Epithelial cell of prostate (primary cell): Measurements from ENCODE around the gene SPTLC3.

Experiments used
- DNase-seq: peaks from one replicate; pipeline ENCODE4 v3.0.0-alpha.2; 2011; ENCODE audit warnings: low read depth, low spot score
- H3K27ac ChIP-seq: fragments of 450-650 bp; 2 replicates; pipeline ENCODE4 v1.5.1; 2017; ENCODE audit warnings: mild to moderate bottlenecking

The SPTLC3 gene

GRCh38 chr20:12984069-12984765, 24.6 kb upstream of the SPTLC3 start:
- peak overlapping the region; percentile 70 for H3K27ac ChIP-seq
- DNase-seq: no peak

GRCh38 chr20:12984863-12985262, 23.9 kb upstream of the SPTLC3 start:
- peak; percentile 43 for DNase-seq

GRCh38 chr20:12987261-12987660, 21.5 kb upstream of the SPTLC3 start:
- no peak for DNase-seq

More at GRCh38 chr20:12984863-12985262, 23.9 kb upstream of the SPTLC3 start:
- peak overlapping the region; percentile 70 for H3K27ac ChIP-seq

GRCh38 chr20:12989586-12990115, 19.1 kb upstream of the SPTLC3 start:
- DNase-seq: no peak
- H3K27ac ChIP-seq: no peak overlapping the region

More at GRCh38 chr20:12987261-12987660, 21.5 kb upstream of the SPTLC3 start:
- H3K27ac ChIP-seq: no peak overlapping the region

- no peak for DNase-seq
- no peak overlapping the region for H3K27ac ChIP-seq
Observed at GRCh38 chr20:12997128-12997655, 11.6 kb upstream of the SPTLC3 start.

GRCh38 chr20:12998046-12998445, 10.7 kb upstream of the SPTLC3 start:
- no peak for DNase-seq
- H3K27ac ChIP-seq: no peak overlapping the region

GRCh38 chr20:12999201-12999600, 9.6 kb upstream of the SPTLC3 start:
- DNase-seq: no peak
- H3K27ac ChIP-seq: no peak overlapping the region

- DNase-seq: no peak
- H3K27ac ChIP-seq: no peak overlapping the region
Observed at GRCh38 chr20:13002251-13002650, 6.5 kb upstream of the SPTLC3 start.

GRCh38 chr20:13006825-13007224, 1.9 kb upstream of the SPTLC3 start:
- H3K27ac ChIP-seq: peak overlapping the region; percentile 35
- no peak for DNase-seq

- peak overlapping the region; percentile 35 for H3K27ac ChIP-seq
- DNase-seq: no peak
Observed at GRCh38 chr20:13007596-13007995, 1.2 kb upstream of the SPTLC3 start.

GRCh38 chr20:13009682-13010406, 1.1 kb downstream of the SPTLC3 start:
- peak overlapping the region; percentile 63 for H3K27ac ChIP-seq
- peak; percentile 69 for DNase-seq

- DNase-seq: no peak
- no peak overlapping the region for H3K27ac ChIP-seq
Observed at GRCh38 chr20:13012886-13013285, 4.1 kb downstream of the SPTLC3 start.

- H3K27ac ChIP-seq: no peak overlapping the region
- no peak for DNase-seq
Observed at GRCh38 chr20:13013411-13013810, 4.6 kb downstream of the SPTLC3 start.

- DNase-seq: no peak
- H3K27ac ChIP-seq: no peak overlapping the region
Observed at GRCh38 chr20:13017235-13017634, 8.5 kb downstream of the SPTLC3 start.

GRCh38 chr20:13017883-13018535, 9.2 kb downstream of the SPTLC3 start:
- DNase-seq: no peak
- H3K27ac ChIP-seq: no peak overlapping the region

GRCh38 chr20:13021205-13021970, 12.6 kb downstream of the SPTLC3 start:
- no peak for DNase-seq
- H3K27ac ChIP-seq: no peak overlapping the region

- H3K27ac ChIP-seq: no peak overlapping the region
- no peak for DNase-seq
Observed at GRCh38 chr20:13022401-13023155, 13.8 kb downstream of the SPTLC3 start.

- DNase-seq: no peak
- no peak overlapping the region for H3K27ac ChIP-seq
Observed at GRCh38 chr20:13024596-13024995, 15.8 kb downstream of the SPTLC3 start.

GRCh38 chr20:13025181-13025580, 16.4 kb downstream of the SPTLC3 start:
- DNase-seq: no peak

More at GRCh38 chr20:13025181-13025580, 16.4 kb downstream of the SPTLC3 start:
- no peak overlapping the region for H3K27ac ChIP-seq
